HUES64 (cell line): ENCODE measurements around the gene PLCB4.

Experiments
- H3K27ac ChIP-seq: 2 replicates; pipeline ENCODE4 v1.7.0; 2013; ENCODE audit warnings: low read depth, low read length, inconsistent platforms
- H3K27me3 ChIP-seq: 2 replicates; pipeline ENCODE4 v1.6.1; 2013; ENCODE audit warnings: mild to moderate bottlenecking, low read length; ENCODE audit not compliant: insufficient read depth
- H3K36me3 ChIP-seq: 2 replicates; pipeline ENCODE4 v1.6.1; 2013; ENCODE audit warnings: mild to moderate bottlenecking, low read length; ENCODE audit not compliant: insufficient read depth
- H3K4me1 ChIP-seq: 2 replicates; pipeline ENCODE4 v1.6.1; 2013; ENCODE audit warnings: mild to moderate bottlenecking, low read length, moderate library complexity; ENCODE audit not compliant: insufficient read depth
- H3K4me3 ChIP-seq: 2 replicates; pipeline ENCODE4 v1.5.1; 2013; ENCODE audit warnings: mild to moderate bottlenecking, low read length, moderate library complexity
- H3K9ac ChIP-seq: 2 replicates; pipeline ENCODE4 v1.6.1; 2013; ENCODE audit warnings: mild to moderate bottlenecking, low read depth, low read length
- H3K9me3 ChIP-seq: 2 replicates; pipeline ENCODE4 v1.6.1; 2013; ENCODE audit warnings: low read depth, low read length; ENCODE audit not compliant: insufficient read depth
- WGBS: fragments of 150-250, 120-280 bp; methylation state at CpG from one replicate; pipeline ENCODE4 v1.1.7; 2013; ENCODE audit warnings: missing lambda C conversion rate; 5-methylcytosine and 5-hydroxymethylcytosine counted together

The PLCB4 gene

GRCh38 chr20:9480066-9480465 is 411.2 kb downstream of the PLCB4 start:
- Histone ChIP-seq H3K27ac (no peak overlapping the region), H3K27me3 (no peaks in the 10 kb centered on the region), H3K4me3 (no peak overlapping the region), H3K36me3 (peaks cover 7% of the 10 kb centered on the region; the same call in 1 of the 2 replicates), H3K9ac (no peak overlapping the region), H3K4me1 (no peaks in the 10 kb centered on the region), H3K9me3 (no peaks in the 10 kb centered on the region)
- WGBS = 97% methylated on average over 4 of the region's 4 CpGs

- Histone ChIP-seq H3K9ac (no peak overlapping the region), H3K27me3 (no peaks in the 10 kb centered on the region), H3K9me3 (no peaks in the 10 kb centered on the region), H3K4me3 (no peak overlapping the region), H3K27ac (no peak overlapping the region), H3K4me1 (no peaks in the 10 kb centered on the region), H3K36me3 (0 out of 2 replicates have a peak, but pooled peaks cover 2% of the 10 kb centered on the region)
- WGBS = over 99% methylated on average over 3 of the region's 3 CpGs
These were observed 413.3 kb downstream of the PLCB4 start for GRCh38 chr20:9482180-9482579.

- H3K36me3 ChIP-seq = 0 out of 2 replicates have a peak, but pooled peaks cover 2% of the 10 kb centered on the region
- no peak overlapping the region for H3K4me3 ChIP-seq
- H3K9me3 ChIP-seq = no peaks in the 10 kb centered on the region
- H3K27me3 ChIP-seq = no peaks in the 10 kb centered on the region
- H3K9ac ChIP-seq = no peak overlapping the region
- no CpG with 5 or more reads among the region's 2 CpGs for WGBS
- no peak overlapping the region for H3K27ac ChIP-seq
- H3K4me1 ChIP-seq = no peaks in the 10 kb centered on the region
These were observed 414.2 kb downstream of the PLCB4 start for GRCh38 chr20:9483131-9483530.

- 88% methylated on average over 9 of the region's 9 CpGs for WGBS
- Histone ChIP-seq H3K27me3 (no peaks in the 10 kb centered on the region), H3K9ac (no peak overlapping the region), H3K27ac (no peak overlapping the region), H3K4me3 (no peak overlapping the region), H3K4me1 (no peaks in the 10 kb centered on the region), H3K36me3 (no peaks in the 10 kb centered on the region), H3K9me3 (no peaks in the 10 kb centered on the region)
These were observed 416.9 kb downstream of the PLCB4 start for GRCh38 chr20:9485614-9486340.

GRCh38 chr20:9487231-9487630 is 418.3 kb downstream of the PLCB4 start:
- H3K27ac ChIP-seq = no peak overlapping the region
- H3K4me1 ChIP-seq = no peaks in the 10 kb centered on the region
- no peaks in the 10 kb centered on the region for H3K27me3 ChIP-seq
- H3K9ac ChIP-seq = no peak overlapping the region
- H3K9me3 ChIP-seq = no peaks in the 10 kb centered on the region
- WGBS = 92% methylated on average over 4 of the region's 4 CpGs
- H3K4me3 ChIP-seq = no peak overlapping the region
- no peaks in the 10 kb centered on the region for H3K36me3 ChIP-seq

- 91% methylated on average over 2 of the region's 2 CpGs for WGBS
- Histone ChIP-seq H3K9me3 (no peaks in the 10 kb centered on the region), H3K4me1 (no peaks in the 10 kb centered on the region), H3K27ac (no peak overlapping the region), H3K36me3 (no peaks in the 10 kb centered on the region), H3K4me3 (no peak overlapping the region), H3K27me3 (no peaks in the 10 kb centered on the region), H3K9ac (no peak overlapping the region)
These were observed 419.2 kb downstream of the PLCB4 start for GRCh38 chr20:9488063-9488462.

GRCh38 chr20:9490161-9490560 is 421.3 kb downstream of the PLCB4 start:
- Histone ChIP-seq H3K9ac (no peak overlapping the region), H3K36me3 (no peaks in the 10 kb centered on the region), H3K9me3 (no peaks in the 10 kb centered on the region), H3K27me3 (no peaks in the 10 kb centered on the region), H3K4me3 (no peak overlapping the region), H3K27ac (no peak overlapping the region), H3K4me1 (no peaks in the 10 kb centered on the region)
- 81% methylated on average over 3 of the region's 3 CpGs for WGBS

GRCh38 chr20:9490631-9491030 is 421.7 kb downstream of the PLCB4 start:
- H3K27me3 ChIP-seq = no peaks in the 10 kb centered on the region
- no peak overlapping the region for H3K4me3 ChIP-seq
- no peaks in the 10 kb centered on the region for H3K36me3 ChIP-seq
- no peaks in the 10 kb centered on the region for H3K4me1 ChIP-seq
- H3K9me3 ChIP-seq = no peaks in the 10 kb centered on the region
- H3K9ac ChIP-seq = no peak overlapping the region
- WGBS = 99% methylated on average over 3 of the region's 3 CpGs
- H3K27ac ChIP-seq = no peak overlapping the region

- no peaks in the 10 kb centered on the region for H3K36me3 ChIP-seq
- WGBS = 100% methylated on average over 1 of the region's 1 CpG
- H3K27ac ChIP-seq = no peak overlapping the region
- H3K9me3 ChIP-seq = no peaks in the 10 kb centered on the region
- H3K9ac ChIP-seq = no peak overlapping the region
- H3K4me3 ChIP-seq = no peak overlapping the region
- H3K27me3 ChIP-seq = no peaks in the 10 kb centered on the region
- H3K4me1 ChIP-seq = no peaks in the 10 kb centered on the region
These were observed 422.4 kb downstream of the PLCB4 start for GRCh38 chr20:9491324-9491723.

- WGBS = 95% methylated on average over 4 of the region's 4 CpGs
- no peaks in the 10 kb centered on the region for H3K9me3 ChIP-seq
- no peaks in the 10 kb centered on the region for H3K36me3 ChIP-seq
- no peak overlapping the region for H3K9ac ChIP-seq
- no peaks in the 10 kb centered on the region for H3K4me1 ChIP-seq
- H3K27me3 ChIP-seq = no peaks in the 10 kb centered on the region
- H3K4me3 ChIP-seq = no peak overlapping the region
- H3K27ac ChIP-seq = no peak overlapping the region
These were observed 423.2 kb downstream of the PLCB4 start for GRCh38 chr20:9492067-9492466.

- Histone ChIP-seq H3K27me3 (no peaks in the 10 kb centered on the region), H3K4me3 (no peak overlapping the region), H3K36me3 (no peaks in the 10 kb centered on the region), H3K9ac (no peak overlapping the region), H3K4me1 (no peaks in the 10 kb centered on the region), H3K27ac (no peak overlapping the region), H3K9me3 (no peaks in the 10 kb centered on the region)
- WGBS = 100% methylated on average over 1 of the region's 2 CpGs
These were observed 424.9 kb downstream of the PLCB4 start for GRCh38 chr20:9493803-9494202.

- H3K36me3 ChIP-seq = no peaks in the 10 kb centered on the region
- no peaks in the 10 kb centered on the region for H3K27me3 ChIP-seq
- H3K9ac ChIP-seq = no peak overlapping the region
- H3K4me1 ChIP-seq = no peaks in the 10 kb centered on the region
- no peaks in the 10 kb centered on the region for H3K9me3 ChIP-seq
- H3K27ac ChIP-seq = no peak overlapping the region
- 67% methylated on average over 2 of the region's 2 CpGs for WGBS
- H3K4me3 ChIP-seq = no peak overlapping the region
These were observed 426.8 kb downstream of the PLCB4 start for GRCh38 chr20:9495701-9496100.
